ENCODE measurements around the gene RNPS1. TPM values are rescaled to one million over a fixed set of nuclear protein-coding genes. Genes with fewer than 3 reads are reported as not detected.

Gene RNPS1
- total RNA-seq, 4 donors from 2014 or later = 101 to 127 (median 114) TPM

- Histone ChIP-seq H3K4me1 (peaks cover 0 to 28% (median 22%) of the 10 kb centered on the region in 4 donors), H3K9me3 (no peaks in the 10 kb centered on the region), H3K27ac (peak overlapping the region in 1 of 4 donors; percentile 6), H3K4me3 (no peak overlapping the region), H3K36me3 (peaks cover 0 to 76% (median 12%) of the 10 kb centered on the region in 3 donors), H3K27me3 (peaks cover 0 to 17% of the 10 kb centered on the region in 2 donors)
- no peak for TF ChIP-seq CTCF (IDR thresholded peaks at IDR 0.05)
- no peak for TF ChIP-seq POLR2A (IDR thresholded peaks at IDR 0.05)
- no peak for TF ChIP-seq EP300 (IDR thresholded peaks at IDR 0.05)
- no peak for DNase-seq (ENCODE audit: low spot score in 2 of 2)
- WGBS, 2 donors = 73 to 91% methylated on average over 8 to 13 of the region's 15 CpGs
These were observed 28.9 kb downstream of the RNPS1 start for GRCh38 chr16:2238838-2239675.

GRCh38 chr16:2238150-2238837, 29.6 kb downstream of the RNPS1 start:
- TF ChIP-seq CTCF (IDR thresholded peaks at IDR 0.05) = no peak
- no peak for TF ChIP-seq POLR2A (IDR thresholded peaks at IDR 0.05)
- no peak for TF ChIP-seq EP300 (IDR thresholded peaks at IDR 0.05)
- H3K27ac ChIP-seq = peak overlapping the region in 1 of 4 donors; percentile 6
- H3K36me3 ChIP-seq = peaks cover 0 to 76% (median 14%) of the 10 kb centered on the region in 3 donors

GRCh38 chr16:2237493-2238149, 30.3 kb downstream of the RNPS1 start:
- H3K4me3 ChIP-seq = peak overlapping the region in 1 of 4 donors; percentile 35
- no peaks in the 10 kb centered on the region for H3K9me3 ChIP-seq
- H3K4me1 ChIP-seq = peaks cover 0 to 28% (median 22%) of the 10 kb centered on the region in 4 donors
- DNase-seq (ENCODE audit: low spot score in 2 of 2) = no peak
- peaks cover 3 to 76% (median 16%) of the 10 kb centered on the region in 3 donors for H3K36me3 ChIP-seq
- TF ChIP-seq CTCF (IDR thresholded peaks at IDR 0.05) (no peak), EP300 (IDR thresholded peaks at IDR 0.05) (no peak), POLR2A (IDR thresholded peaks at IDR 0.05) (no peak)
- H3K27me3 ChIP-seq = peaks cover 0 to 17% of the 10 kb centered on the region in 2 donors
- WGBS, 2 donors = 21% methylated on average over 14 of the region's 65 CpGs; no CpG with 5 or more reads in 1 of the 2 donors
- no peak overlapping the region for H3K27ac ChIP-seq

More at GRCh38 chr16:2238150-2238837, 29.6 kb downstream of the RNPS1 start:
- DNase-seq (ENCODE audit: low spot score in 2 of 2) = no peak
- H3K4me3 ChIP-seq = no peak overlapping the region
- no peaks in the 10 kb centered on the region for H3K9me3 ChIP-seq
- peaks cover 0 to 17% of the 10 kb centered on the region in 2 donors for H3K27me3 ChIP-seq
- H3K4me1 ChIP-seq = peaks cover 0 to 28% (median 22%) of the 10 kb centered on the region in 4 donors
- 66 to 75% methylated on average over 9 to 12 of the region's 18 CpGs for WGBS, 2 donors

- H3K4me3 ChIP-seq = peak overlapping the region in 1 of 4 donors; percentile 35
- peak overlapping the region in 1 of 4 donors; percentile 48 for H3K27ac ChIP-seq
- no peak for TF ChIP-seq EP300 (IDR thresholded peaks at IDR 0.05)
- TF ChIP-seq CTCF (IDR thresholded peaks at IDR 0.05) = no peak
- no peak for TF ChIP-seq POLR2A (IDR thresholded peaks at IDR 0.05)
- H3K27me3 ChIP-seq = peaks cover 0 to 17% of the 10 kb centered on the region in 2 donors
- DNase-seq (ENCODE audit: low spot score in 2 of 2) = no peak
- H3K36me3 ChIP-seq = peaks cover 6 to 76% (median 16%) of the 10 kb centered on the region in 3 donors
- peaks cover 0 to 28% (median 22%) of the 10 kb centered on the region in 4 donors for H3K4me1 ChIP-seq
- 11 to 13% methylated on average over 8 to 29 of the region's 40 CpGs for WGBS, 2 donors
- H3K9me3 ChIP-seq = no peaks in the 10 kb centered on the region
These were observed 30.8 kb downstream of the RNPS1 start for GRCh38 chr16:2237102-2237482.
